ENCODE data around the gene CRIP3. TPM values are rescaled to one million over a fixed set of nuclear protein-coding genes. Genes with fewer than 3 reads are reported as not detected.

Gene CRIP3
- total and polyA plus RNA-seq, 8 donors, result 0.37 to 1.6 (median 0.92) TPM; not detected in 5

DNA sequence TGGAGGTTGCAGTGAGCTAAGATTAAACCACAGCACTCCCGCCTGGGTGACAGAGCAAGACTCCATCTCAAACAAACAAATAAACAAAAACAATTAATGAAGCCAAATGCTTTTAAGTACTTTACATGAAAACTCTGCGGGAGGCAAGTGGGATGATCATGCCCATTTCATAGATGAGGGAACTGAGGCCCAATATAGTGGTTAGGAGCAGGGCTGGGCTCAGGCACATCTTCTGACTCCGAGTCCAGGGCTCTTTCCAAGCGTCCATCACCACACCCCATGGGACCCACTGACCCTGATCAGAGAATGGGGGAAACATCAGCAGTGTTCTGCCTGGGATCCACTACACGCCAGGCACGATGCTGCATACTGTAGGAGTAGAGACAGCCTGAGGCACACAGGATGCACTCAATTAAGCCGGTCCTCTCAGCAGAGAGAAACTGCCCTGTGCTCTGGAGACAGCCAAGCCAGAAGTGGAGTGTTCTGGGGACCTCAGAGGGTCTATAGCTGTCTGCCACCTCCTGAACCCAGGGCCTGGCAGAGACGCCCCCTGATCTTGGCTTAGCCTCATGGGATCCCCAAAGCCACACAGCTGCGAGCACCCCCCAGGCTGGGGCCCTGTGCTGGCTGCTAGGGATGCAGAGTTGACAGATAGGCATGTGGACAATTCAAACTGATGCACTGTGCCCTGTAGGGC is 51.8 kb downstream of the CRIP3 start:
- H3K4me1 ChIP-seq, result no peaks in the 10 kb centered on the region
- no peak overlapping the region for H3K4me3 ChIP-seq
- TF ChIP-seq POLR2A (IDR thresholded peaks at IDR 0.05) (no peak), EP300 (IDR thresholded peaks at IDR 0.05) (no peak), POLR2AphosphoS5 (IDR thresholded peaks at IDR 0.05) (no peak)
- TF ChIP-seq, protein P1, sequence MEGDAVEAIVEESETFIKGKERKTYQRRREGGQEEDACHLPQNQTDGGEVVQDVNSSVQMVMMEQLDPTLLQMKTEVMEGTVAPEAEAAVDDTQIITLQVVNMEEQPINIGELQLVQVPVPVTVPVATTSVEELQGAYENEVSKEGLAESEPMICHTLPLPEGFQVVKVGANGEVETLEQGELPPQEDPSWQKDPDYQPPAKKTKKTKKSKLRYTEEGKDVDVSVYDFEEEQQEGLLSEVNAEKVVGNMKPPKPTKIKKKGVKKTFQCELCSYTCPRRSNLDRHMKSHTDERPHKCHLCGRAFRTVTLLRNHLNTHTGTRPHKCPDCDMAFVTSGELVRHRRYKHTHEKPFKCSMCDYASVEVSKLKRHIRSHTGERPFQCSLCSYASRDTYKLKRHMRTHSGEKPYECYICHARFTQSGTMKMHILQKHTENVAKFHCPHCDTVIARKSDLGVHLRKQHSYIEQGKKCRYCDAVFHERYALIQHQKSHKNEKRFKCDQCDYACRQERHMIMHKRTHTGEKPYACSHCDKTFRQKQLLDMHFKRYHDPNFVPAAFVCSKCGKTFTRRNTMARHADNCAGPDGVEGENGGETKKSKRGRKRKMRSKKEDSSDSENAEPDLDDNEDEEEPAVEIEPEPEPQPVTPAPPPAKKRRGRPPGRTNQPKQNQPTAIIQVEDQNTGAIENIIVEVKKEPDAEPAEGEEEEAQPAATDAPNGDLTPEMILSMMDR (IDR thresholded peaks at IDR 0.05), result no peak
- H3K9me3 ChIP-seq, result no peaks in the 10 kb centered on the region
- DNase-seq, result no peak
- H3K27ac ChIP-seq, result no peak overlapping the region
- H3K36me3 ChIP-seq, result no peaks in the 10 kb centered on the region
- intact Hi-C loops (cut with DNase I; ENCODE audit: low total_unique reads), result no loop called here
- peaks cover 0 to 61% (median 12%) of the 10 kb centered on the region in 3 donors for H3K27me3 ChIP-seq
- WGBS, 5 donors, result 86 to 91% (median 87%) methylated on average over 8 to 9 of the region's 9 CpGs

Small RNA genes lying within 50 kb of the gene (small RNA-seq; reads per million reads assigned to genes)
- gene RPL12P47, result 0 reads per million in 4 donors

Other genes starting within 250 kb of the CRIP3 start
- 10 to 100 TPM in 2 of 5 donors, 1 to 10 TPM in 3; 3.5 to 28.1 (median 8.8) TPM for gene MRPL2, start 249.4 kb downstream of the CRIP3 start, total RNA-seq
- 10 to 100 TPM; 40.0 to 74.8 (median 49.8) TPM for gene MRPL2, start 249.4 kb downstream of the CRIP3 start, polyA plus RNA-seq
- gene KLC4, start 249.2 kb downstream of the CRIP3 start, total RNA-seq, result 100 to 1,000 TPM in 2 of 5 donors, 10 to 100 TPM in 3; 24.4 to 410 (median 61.1) TPM
- gene KLC4, start 249.2 kb downstream of the CRIP3 start, polyA plus RNA-seq, result 10 to 100 TPM; 23.5 to 38.5 (median 31.1) TPM
- 10 to 100 TPM in 4 of 5 donors, 1 to 10 TPM in 1; 8.2 to 64.9 (median 28.8) TPM for gene PTK7, start 232.5 kb downstream of the CRIP3 start, total RNA-seq
- 10 to 100 TPM in 2 of 3 donors, 1 to 10 TPM in 1; 4.0 to 31.1 (median 12.1) TPM for gene PTK7, start 232.5 kb downstream of the CRIP3 start, polyA plus RNA-seq
- gene SRF, start 137.6 kb downstream of the CRIP3 start, total RNA-seq, result 10 to 100 TPM; 10.5 to 40.6 (median 25.5) TPM
- 10 to 100 TPM; 21.7 to 25.6 (median 22.5) TPM for gene SRF, start 137.6 kb downstream of the CRIP3 start, polyA plus RNA-seq
- 100 to 1,000 TPM in 1 of 5 donors, 10 to 100 TPM in 4; 22.8 to 120 (median 53.9) TPM for gene CUL9, start 126.6 kb downstream of the CRIP3 start, total RNA-seq
- gene CUL9, start 126.6 kb downstream of the CRIP3 start, polyA plus RNA-seq, result 10 to 100 TPM; 35.7 to 49.7 (median 40.3) TPM
- gene DNPH1, start 79.3 kb downstream of the CRIP3 start, total RNA-seq, result 100 to 1,000 TPM in 1 of 5 donors, 10 to 100 TPM in 3, not detected in 1; 42.9 to 136 (median 66.5) TPM
- gene DNPH1, start 79.3 kb downstream of the CRIP3 start, polyA plus RNA-seq, result 100 to 1,000 TPM; 109 to 158 (median 113) TPM
- under 1 TPM in 2 of 5 donors, not detected in 3; 0.14 to 0.37 TPM for gene TTBK1, start 65.3 kb downstream of the CRIP3 start, total RNA-seq
- under 1 TPM; 0.05 to 0.15 (median 0.12) TPM for gene TTBK1, start 65.3 kb downstream of the CRIP3 start, polyA plus RNA-seq
- gene SLC22A7, start 10.6 kb downstream of the CRIP3 start, total RNA-seq, result not detected
- not detected for gene SLC22A7, start 10.6 kb downstream of the CRIP3 start, polyA plus RNA-seq
- gene ZNF318, start 60.8 kb upstream of the CRIP3 start, total RNA-seq, result 10 to 100 TPM in 3 of 5 donors, 1 to 10 TPM in 2; 5.8 to 13.3 (median 12.3) TPM
- 1 to 10 TPM; 2.6 to 4.8 (median 2.6) TPM for gene ZNF318, start 60.8 kb upstream of the CRIP3 start, polyA plus RNA-seq
- 10 to 100 TPM; 18.7 to 67.4 (median 60.3) TPM for gene ABCC10, start 118.7 kb upstream of the CRIP3 start, total RNA-seq
- gene ABCC10, start 118.7 kb upstream of the CRIP3 start, polyA plus RNA-seq, result 10 to 100 TPM in 2 of 3 donors, 1 to 10 TPM in 1; 7.9 to 30.6 (median 15.1) TPM
- under 1 TPM in 1 of 5 donors, not detected in 4; 0.37 TPM for gene DLK2, start 146.7 kb upstream of the CRIP3 start, total RNA-seq
- 10 to 100 TPM in 1 of 3 donors, not detected in 2; 17.0 TPM for gene DLK2, start 146.7 kb upstream of the CRIP3 start, polyA plus RNA-seq
- gene TJAP1, start 168.7 kb upstream of the CRIP3 start, total RNA-seq, result 100 to 1,000 TPM in 1 of 5 donors, 10 to 100 TPM in 2, 1 to 10 TPM in 2; 8.4 to 182 (median 15.2) TPM
- 10 to 100 TPM; 10.8 to 17.5 (median 13.1) TPM for gene TJAP1, start 168.7 kb upstream of the CRIP3 start, polyA plus RNA-seq
- 1 to 10 TPM in 1 of 5 donors, under 1 TPM in 1, not detected in 3; 0.55 to 1.0 TPM for gene LRRC73, start 201.5 kb upstream of the CRIP3 start, total RNA-seq
- under 1 TPM; 0.30 to 0.31 (median 0.31) TPM for gene LRRC73, start 201.5 kb upstream of the CRIP3 start, polyA plus RNA-seq
- gene YIPF3, start 208.1 kb upstream of the CRIP3 start, total RNA-seq, result 100 to 1,000 TPM in 1 of 5 donors, 10 to 100 TPM in 4; 18.7 to 107 (median 62.0) TPM
- gene YIPF3, start 208.1 kb upstream of the CRIP3 start, polyA plus RNA-seq, result 10 to 100 TPM; 49.3 to 77.4 (median 53.2) TPM
- 10 to 100 TPM; 16.9 to 31.6 (median 26.8) TPM for gene POLR1C, start 208.3 kb upstream of the CRIP3 start, total RNA-seq
- gene POLR1C, start 208.3 kb upstream of the CRIP3 start, polyA plus RNA-seq, result 10 to 100 TPM; 14.7 to 36.2 (median 23.3) TPM

Data from stomach (tissue), 9 donors.